Measurements from ENCODE around the gene STK11IP.

Gene STK11IP

DNA sequence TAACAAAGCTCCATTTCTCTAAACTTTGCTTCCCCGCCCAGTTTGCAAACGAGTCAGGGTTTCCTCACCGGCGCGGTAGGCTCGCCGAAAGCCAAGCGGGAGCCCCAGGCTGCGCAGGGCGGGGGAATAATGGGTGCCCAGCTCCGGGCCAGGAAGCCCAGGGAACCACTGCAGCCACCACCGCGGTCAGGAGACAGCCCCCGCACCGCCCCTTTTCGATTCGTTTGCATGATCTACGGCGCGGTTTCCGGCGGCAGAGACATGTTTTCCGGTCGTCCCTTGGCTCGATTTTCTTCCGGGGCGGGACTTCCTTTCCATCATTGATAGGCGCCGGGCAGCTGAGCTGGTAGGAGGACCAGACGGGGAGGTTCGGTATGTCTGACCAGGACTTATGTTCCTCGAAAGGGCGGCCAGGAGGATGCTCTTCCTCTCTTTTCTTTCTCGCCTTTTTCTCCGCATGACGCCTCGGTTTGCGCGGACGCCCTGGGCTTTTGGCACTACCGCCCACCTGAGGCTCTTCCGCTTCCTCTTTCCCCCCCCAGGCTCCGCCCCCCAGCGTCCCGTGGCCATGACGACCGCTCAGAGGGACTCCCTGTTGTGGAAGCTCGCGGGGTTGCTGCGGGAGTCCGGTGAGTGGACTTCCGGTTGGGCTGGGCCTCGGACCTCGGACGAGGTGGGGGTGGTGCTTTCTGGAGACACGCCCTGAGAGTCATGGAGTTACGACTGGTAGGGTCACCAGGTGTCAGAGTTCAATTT is at the start of gene STK11IP:
Gene STK11IP, plus strand, starts transcription at position 306 of the 756 bp plus-strand sequence. Its CDS starts 263 bp downstream, at position 569.
- DNase-seq, result peak; percentile 99

GRCh38 chr2:219548990-219549389 is 48.7 kb upstream of the STK11IP start:
- no peak for DNase-seq

GRCh38 chr2:219549619-219550018 is 48.0 kb upstream of the STK11IP start:
- no peak for DNase-seq

- peak; percentile 74 for DNase-seq
Observed at GRCh38 chr2:219551441-219552381, 45.9 kb upstream of the STK11IP start.

DNA sequence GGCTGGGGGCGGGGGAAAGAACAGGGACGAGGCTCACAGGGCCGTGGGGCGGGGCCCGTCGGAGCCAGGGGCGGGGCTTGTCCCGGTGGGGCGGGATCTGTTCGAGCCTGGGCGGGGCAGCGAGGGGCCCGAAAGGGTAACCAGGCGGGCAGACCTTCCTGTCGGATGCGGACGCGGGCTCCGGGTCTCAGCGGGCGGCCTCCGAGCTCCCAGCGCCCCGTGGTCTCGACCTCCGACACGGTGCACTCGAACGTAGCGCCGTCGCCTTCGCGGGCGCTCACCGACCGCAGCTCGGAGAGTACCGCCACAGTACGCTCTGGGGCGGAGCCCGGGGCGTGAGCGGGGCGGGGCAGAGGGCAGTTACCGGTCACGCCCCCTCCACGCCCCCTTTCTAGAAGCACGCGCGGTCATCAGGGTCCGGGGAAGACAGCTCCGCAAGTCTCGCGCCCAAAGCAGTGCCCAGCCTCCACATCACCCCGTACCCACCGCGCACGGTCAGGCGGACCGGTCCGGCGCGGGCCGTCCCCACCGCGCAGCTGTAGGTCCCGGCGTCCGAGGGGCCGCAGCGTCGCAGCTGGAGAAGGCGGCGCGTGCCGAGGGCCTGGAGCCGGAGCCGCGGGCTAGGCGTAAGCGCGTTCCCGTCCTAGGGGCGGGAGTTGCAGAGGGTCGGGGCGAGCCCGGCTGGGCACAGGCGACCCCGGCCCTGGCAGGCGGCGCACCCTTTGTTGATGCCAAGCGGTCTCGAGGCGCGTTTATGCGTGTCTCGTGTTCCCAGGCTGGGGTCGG is 45.1 kb upstream of the STK11IP start:
- peak; percentile 95 for DNase-seq

- no peak for DNase-seq
Observed at GRCh38 chr2:219553168-219553417, 44.6 kb upstream of the STK11IP start.

DNA sequence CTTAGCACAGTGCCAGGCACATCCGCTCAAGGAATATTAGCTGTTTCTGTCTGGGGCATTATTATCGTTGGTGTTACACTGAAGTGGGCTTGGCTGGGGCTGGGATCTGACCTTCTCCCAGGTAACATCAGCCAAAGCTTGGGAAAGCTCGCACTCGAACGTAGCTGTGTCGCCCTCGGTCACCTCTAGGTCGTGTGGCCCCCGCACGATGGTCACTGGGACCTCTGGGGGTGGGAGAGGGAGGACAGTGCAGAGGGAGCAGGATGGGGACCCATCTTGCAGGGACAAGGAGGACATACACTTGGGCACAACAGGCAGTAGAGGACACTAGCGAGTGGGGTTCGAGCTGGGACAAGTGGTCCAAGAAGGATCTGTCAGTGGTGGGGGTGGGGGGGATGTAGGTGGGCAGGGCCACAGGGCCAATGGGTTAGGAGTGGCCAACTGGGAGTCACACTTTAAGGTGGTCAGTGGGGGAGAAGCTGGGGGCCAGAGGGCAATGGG is 44.1 kb upstream of the STK11IP start:
- DNase-seq, result no peak

DNA sequence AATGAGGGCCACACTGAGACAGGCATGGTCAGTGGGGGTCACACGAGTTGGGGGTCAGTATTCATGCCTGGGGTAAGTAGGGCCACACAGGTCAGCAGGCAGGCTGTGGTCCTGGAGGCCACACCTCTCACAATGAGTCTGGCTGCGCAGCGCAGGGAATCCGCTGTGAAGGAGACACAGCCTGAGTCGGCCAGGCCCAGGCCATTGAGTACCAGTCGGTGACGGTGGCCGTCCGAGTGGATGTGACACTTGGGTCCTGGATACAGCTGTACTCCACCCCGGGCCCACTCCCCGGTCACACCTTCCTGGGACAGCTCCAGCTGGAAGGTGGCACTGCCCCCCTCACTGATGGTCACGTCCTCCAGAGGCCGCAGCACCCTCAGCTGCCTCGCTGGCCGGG is 43.3 kb upstream of the STK11IP start:
- DNase-seq, result no peak

GRCh38 chr2:219555956-219556355 is 41.7 kb upstream of the STK11IP start:
- no peak for DNase-seq

DNA sequence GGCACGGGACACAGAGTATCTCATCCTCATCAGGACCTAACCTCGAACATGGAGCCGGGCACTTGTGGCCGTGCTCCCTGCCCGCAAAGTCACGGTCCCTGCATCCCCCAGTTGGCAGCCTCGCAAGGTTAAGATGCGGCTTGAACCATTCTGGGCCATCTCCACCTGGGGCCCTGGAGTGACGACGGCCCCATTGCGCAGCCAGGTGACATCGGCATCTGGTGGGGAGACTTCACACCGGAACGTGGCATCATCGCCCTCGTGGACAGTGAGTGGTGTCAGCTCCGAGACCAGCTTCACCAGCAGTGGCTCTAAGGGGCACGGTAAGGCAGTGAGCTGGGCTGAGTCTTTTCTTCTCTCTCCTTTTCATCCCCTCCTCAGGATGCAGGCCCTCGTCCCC is 41.2 kb upstream of the STK11IP start:
- no peak for DNase-seq

GRCh38 chr2:219557320-219557719 is 40.3 kb upstream of the STK11IP start:
- DNase-seq, result no peak

GRCh38 chr2:219557791-219558785 is 39.6 kb upstream of the STK11IP start:
- DNase-seq, result no peak

GRCh38 chr2:219559156-219559915 is 38.3 kb upstream of the STK11IP start:
- DNase-seq, result no peak

GRCh38 chr2:219560037-219560892 is 37.4 kb upstream of the STK11IP start:
- no peak for DNase-seq

DNA sequence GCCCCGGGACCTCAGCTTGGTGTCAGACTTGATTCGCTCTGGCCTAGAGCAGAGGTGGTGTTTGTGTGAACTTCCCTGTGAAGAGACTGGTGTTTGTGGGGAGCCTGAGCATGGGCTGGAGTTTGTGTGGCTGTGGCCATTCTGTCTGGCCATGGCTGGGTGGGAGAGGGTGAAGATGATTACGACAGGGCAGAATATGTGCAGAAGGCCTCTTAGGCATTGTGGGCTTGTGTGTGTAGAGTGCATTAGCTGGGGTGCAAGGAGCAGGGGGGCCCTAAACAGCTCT is 36.8 kb upstream of the STK11IP start:
- no peak for DNase-seq

DNA sequence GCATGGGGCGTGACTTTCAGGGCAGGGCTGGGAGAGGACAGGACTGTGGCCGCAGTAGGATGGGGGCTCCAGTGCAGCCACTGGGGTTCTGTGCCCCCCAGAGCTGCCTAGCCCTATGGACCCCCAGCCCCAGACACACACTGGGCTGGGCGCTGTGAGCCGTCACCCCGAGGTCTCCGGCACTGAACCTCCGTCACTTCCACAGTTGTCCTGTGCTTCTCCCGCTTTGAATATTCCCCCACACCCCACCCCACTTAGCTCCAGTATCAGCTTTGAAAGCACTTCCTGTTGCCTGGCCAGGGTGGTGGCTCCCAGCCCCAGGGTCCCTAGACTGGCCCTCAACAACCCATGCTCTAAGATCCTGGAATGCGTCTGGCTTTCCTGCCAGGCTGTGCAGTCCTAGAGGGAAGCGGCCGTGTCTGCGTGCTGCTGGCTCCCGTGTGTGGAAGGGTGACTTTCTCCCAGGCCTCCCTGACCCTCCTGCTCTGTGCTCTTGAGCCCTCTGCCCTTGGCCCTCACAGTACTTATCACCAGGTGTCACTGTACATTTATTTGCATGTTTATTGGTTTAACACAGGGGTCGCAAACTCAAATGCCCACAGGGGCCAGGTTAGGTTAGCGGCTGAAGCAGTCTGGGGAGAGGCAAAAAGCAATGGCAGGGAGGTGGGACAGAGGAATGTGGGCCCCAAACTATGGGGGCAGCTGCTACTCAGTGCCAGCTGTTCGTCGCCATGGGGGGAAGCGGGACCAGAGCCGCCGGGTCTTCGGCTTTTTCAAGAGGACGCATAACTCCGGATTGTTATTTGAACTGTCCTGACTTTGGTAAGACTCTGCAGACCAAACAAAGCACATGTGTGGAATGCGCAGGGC is 36.2 kb upstream of the STK11IP start:
- DNase-seq, result peak; percentile 90

DNA sequence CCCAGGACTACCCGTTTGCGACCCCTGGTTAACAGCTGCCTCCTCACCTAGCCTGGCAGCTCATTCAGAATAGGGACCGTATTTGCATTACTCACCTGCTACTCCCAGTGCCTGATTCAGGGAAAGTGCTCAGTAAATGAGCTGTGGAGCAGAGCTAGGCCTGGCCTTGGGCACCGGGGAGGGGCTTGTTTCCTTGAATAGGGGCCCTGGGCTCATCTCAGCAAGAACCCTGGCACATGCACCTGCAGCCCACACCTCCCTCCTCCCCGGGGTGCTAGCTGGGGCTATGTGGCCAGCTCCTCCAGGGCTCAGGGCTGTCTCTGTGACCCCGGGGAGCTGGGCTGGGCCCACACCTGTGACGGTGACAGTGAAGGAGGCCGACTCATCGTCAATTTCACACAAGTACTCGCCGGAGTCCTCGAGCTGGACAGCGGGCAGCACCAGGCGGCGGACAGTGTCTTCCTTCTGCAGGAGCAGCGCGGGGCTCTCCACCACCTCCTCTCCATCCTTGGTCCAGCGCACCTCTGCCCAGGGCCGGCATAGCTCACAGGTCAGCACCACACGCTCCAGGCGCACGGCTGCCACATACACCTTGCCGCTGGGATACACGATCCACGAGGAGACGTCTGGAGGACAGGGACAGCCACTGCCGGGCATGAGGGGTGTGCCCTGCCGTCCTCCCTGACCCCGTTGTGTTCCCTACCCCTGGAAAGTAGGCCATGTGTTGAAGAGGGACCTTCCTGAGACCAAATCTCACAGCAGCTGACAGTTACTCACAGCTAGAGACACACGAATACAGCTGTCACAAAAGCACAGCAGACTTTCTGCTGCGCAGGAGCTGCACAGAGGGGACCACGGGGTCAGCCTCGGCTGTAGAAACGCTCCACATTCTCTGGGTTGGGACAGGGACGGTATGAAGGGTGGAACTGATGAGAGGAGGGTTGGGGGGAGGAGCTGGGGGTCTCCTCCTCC is 35.3 kb upstream of the STK11IP start:
- no peak for DNase-seq

Data from islet precursor cell (in vitro differentiated cells).